Measurements from ENCODE around the gene PPFIBP2. TPM values are rescaled to one million over a fixed set of nuclear protein-coding genes. Genes with fewer than 3 reads are reported as not detected.

Gene PPFIBP2
- polyA plus RNA-seq (ENCODE audit: insufficient read length in 12 of 12), result 10 to 100 TPM in 11 of 12 donors, not detected in 1; 39.0 to 87.0 (median 53.2) TPM
- long read RNA-seq, donor 1, result 0 reads
- long read RNA-seq, donor 2, partial matches to known transcripts, result 0 of 2 reads
- long read RNA-seq, donor 2, other reads (novel, unspliced or antisense), result 0 of 2 reads
- long read RNA-seq, donor 3, partial matches to known transcripts, result 0 of 1 reads
- long read RNA-seq, donor 3, other reads (novel, unspliced or antisense), result 0 of 1 reads
- long read RNA-seq, donor 4, result 0 reads
- long read RNA-seq, donor 5, result 0 reads
- long read RNA-seq, donor 6, result 0 reads
- long read RNA-seq, donor 7, result 0 reads
- long read RNA-seq, donor 8, partial matches to known transcripts, result 5 of 5 reads
- long read RNA-seq, donor 8, other reads (novel, unspliced or antisense), result 0 of 5 reads
- long read RNA-seq, donor 9, result 0 reads
- long read RNA-seq, donor 10, result 0 reads
- long read RNA-seq, donor 11, partial matches to known transcripts, result 0 of 1 reads
- long read RNA-seq, donor 11, other reads (novel, unspliced or antisense), result 0 of 1 reads

GRCh38 chr11:7513234-7514098 lies at the start of gene PPFIBP2:
Gene PPFIBP2 (plus strand): TSS chr11:7513999. CDS start chr11:7549476, 35,477 bp downstream.
- peak; percentile 77 for DNase-seq

GRCh38 chr11:7467652-7468051 lies 46.1 kb upstream of the PPFIBP2 start:
- DNase-seq, result no peak

- no peak for DNase-seq
Measured at GRCh38 chr11:7469351-7469865, 44.4 kb upstream of the PPFIBP2 start.

GRCh38 chr11:7471071-7471470 lies 42.7 kb upstream of the PPFIBP2 start:
- DNase-seq, result no peak

GRCh38 chr11:7473717-7474116 lies 40.1 kb upstream of the PPFIBP2 start:
- no peak for DNase-seq

- DNase-seq, result peak; percentile 15
Measured at GRCh38 chr11:7480113-7480512, 33.7 kb upstream of the PPFIBP2 start.

- no peak for DNase-seq
Measured at GRCh38 chr11:7484131-7484530, 29.7 kb upstream of the PPFIBP2 start.

- no peak for DNase-seq
Measured at GRCh38 chr11:7484645-7485044, 29.2 kb upstream of the PPFIBP2 start.

GRCh38 chr11:7485186-7486097 lies 28.4 kb upstream of the PPFIBP2 start, which contains the start of gene OLFML1:
Gene OLFML1 (plus strand): TSS chr11:7485506. CDS start chr11:7485876, 370 bp downstream.
- DNase-seq, result peak; percentile 90

- no peak for DNase-seq
Measured at GRCh38 chr11:7486098-7486780, 27.6 kb upstream of the PPFIBP2 start.

GRCh38 chr11:7486781-7487140 lies 27.0 kb upstream of the PPFIBP2 start:
- DNase-seq, result peak; percentile 75

- no peak for DNase-seq
Measured at GRCh38 chr11:7487360-7487759, 26.4 kb upstream of the PPFIBP2 start.

GRCh38 chr11:7488681-7489080 lies 25.1 kb upstream of the PPFIBP2 start:
- no peak for DNase-seq

GRCh38 chr11:7489376-7489775 lies 24.4 kb upstream of the PPFIBP2 start:
- DNase-seq, result no peak

GRCh38 chr11:7490054-7490453 lies 23.7 kb upstream of the PPFIBP2 start:
- DNase-seq, result no peak

GRCh38 chr11:7490535-7490934 lies 23.3 kb upstream of the PPFIBP2 start:
- no peak for DNase-seq

- no peak for DNase-seq
Measured at GRCh38 chr11:7492253-7492652, 21.5 kb upstream of the PPFIBP2 start.

GRCh38 chr11:7493670-7494069 lies 20.1 kb upstream of the PPFIBP2 start:
- DNase-seq, result no peak

GRCh38 chr11:7494086-7494745 lies 19.6 kb upstream of the PPFIBP2 start:
- no peak for DNase-seq

All from muscle of arm (tissue), 14 donors.